ENCODE results near the gene MRPL36.

GRCh38 chr5:1795506-1795905, 4.1 kb downstream of the MRPL36 start:
- TF ChIP-seq, protein P1, sequence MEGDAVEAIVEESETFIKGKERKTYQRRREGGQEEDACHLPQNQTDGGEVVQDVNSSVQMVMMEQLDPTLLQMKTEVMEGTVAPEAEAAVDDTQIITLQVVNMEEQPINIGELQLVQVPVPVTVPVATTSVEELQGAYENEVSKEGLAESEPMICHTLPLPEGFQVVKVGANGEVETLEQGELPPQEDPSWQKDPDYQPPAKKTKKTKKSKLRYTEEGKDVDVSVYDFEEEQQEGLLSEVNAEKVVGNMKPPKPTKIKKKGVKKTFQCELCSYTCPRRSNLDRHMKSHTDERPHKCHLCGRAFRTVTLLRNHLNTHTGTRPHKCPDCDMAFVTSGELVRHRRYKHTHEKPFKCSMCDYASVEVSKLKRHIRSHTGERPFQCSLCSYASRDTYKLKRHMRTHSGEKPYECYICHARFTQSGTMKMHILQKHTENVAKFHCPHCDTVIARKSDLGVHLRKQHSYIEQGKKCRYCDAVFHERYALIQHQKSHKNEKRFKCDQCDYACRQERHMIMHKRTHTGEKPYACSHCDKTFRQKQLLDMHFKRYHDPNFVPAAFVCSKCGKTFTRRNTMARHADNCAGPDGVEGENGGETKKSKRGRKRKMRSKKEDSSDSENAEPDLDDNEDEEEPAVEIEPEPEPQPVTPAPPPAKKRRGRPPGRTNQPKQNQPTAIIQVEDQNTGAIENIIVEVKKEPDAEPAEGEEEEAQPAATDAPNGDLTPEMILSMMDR (IDR thresholded peaks at IDR 0.05) = no peak
- no peak for TF ChIP-seq POLR2AphosphoS5 (IDR thresholded peaks at IDR 0.05; ENCODE audit: low read depth, low read length)
